ENCODE data around the gene CADPS.

- TF ChIP-seq CTCF (conservative IDR thresholded peaks at IDR 0.05) (no peak), ZFX (IDR thresholded peaks at IDR 0.05) (no peak)
These were observed 171.6 kb downstream of the CADPS start for GRCh38 chr3:62703451-62704167.
